A549 (cell line): Measurements from ENCODE around the gene BMAL1. TPM values are rescaled to one million over a fixed set of nuclear protein-coding genes. Genes with fewer than 3 reads are reported as not detected.

ENCODE experiments used
- ATAC-seq, 2 experiments: fragments of 200-7000 bp in 1 of 2; fragments of >200 bp in 1 of 2; cut with Nextera tagmentation in 1 of 2; cut with Tn5 transposase in 1 of 2; 3 replicates each; pipeline versions ENCODE4 v1.8.0 to v1.9.1; 2018 to 2020; ENCODE audit warnings: mild to moderate bottlenecking in 1 of 2, moderate library complexity in 1 of 2
- CTCF ChIA-PET: fragments of 300-600 bp; sonication (Branson Sonifier 250); formaldehyde crosslinking; extraction: SDS; loops from one replicate; lab custom pipeline; 2021; ENCODE audit warnings: antibody characterized with exemption, inconsistent platforms; lab: Yijun Ruan, JAX
- POLR2A ChIA-PET: fragments of 350-600 bp; formaldehyde crosslinking; extraction: SDS; loops from one replicate; lab custom pipeline; 2021; ENCODE audit warnings: antibody characterized with exemption, inconsistent platforms; lab: Yijun Ruan, JAX
- DNase-seq, 2 experiments: peaks; one replicate each; pipeline versions ENCODE4 v3.0.0 to v3.0.0-alpha.2; 2011 to 2016; ENCODE audit warnings: low read depth in 1 of 2, low spot score in 1 of 2
- FAIRE-seq: peaks from 2 replicates; lab custom pipeline; 2011; peaks lifted over from hg19 to GRCh38; lab: Jason Lieb, UNC
- H3K27ac ChIP-seq, 2 experiments: fragments of >200 bp; sonication (Bioruptor Twin); formaldehyde crosslinking; 3 replicates each; pipeline ENCODE4 v1.5.1; 2016 to 2017
- H3K4me1 ChIP-seq: fragments of >200 bp; sonication (Bioruptor Twin); formaldehyde crosslinking; 3 replicates; pipeline ENCODE4 v1.6.1; 2016
- H3K4me2 ChIP-seq: fragments of >200 bp; sonication (Bioruptor Twin); formaldehyde crosslinking; 3 replicates; pipeline ENCODE4 v1.6.1; 2016
- H3K4me3 ChIP-seq: fragments of >200 bp; sonication (Bioruptor Twin); formaldehyde crosslinking; 3 replicates; pipeline ENCODE4 v1.5.1; 2016
- H3K9me3 ChIP-seq: fragments of >200 bp; sonication (Bioruptor Twin); formaldehyde crosslinking; 3 replicates; pipeline ENCODE4 v1.6.1; 2016
- CBX2 ChIP-seq: fragments of 200-600 bp; sonication (generic); IDR thresholded peaks from 2 replicates; pipeline ENCODE4 v1.6.1; 2016; ENCODE audit warnings: low read depth, mild to moderate bottlenecking, borderline replicate concordance
- CBX8 ChIP-seq: fragments of 200-600 bp; sonication (generic); IDR thresholded peaks from 2 replicates; pipeline ENCODE4 v1.6.1; 2016
- CHD2 ChIP-seq: fragments of 150-350 bp; IDR thresholded peaks from 2 replicates; pipeline ENCODE4 v1.6.1; 2014; ENCODE audit warnings: low read length; ENCODE audit not compliant: partially characterized antibody
- HOXB5 ChIP-seq: fragments of 250-450 bp; sonication (Bioruptor Pico); IDR thresholded peaks from 2 replicates; pipeline ENCODE4 v1.5.0; 2020; ENCODE audit warnings: mild to moderate bottlenecking, moderate library complexity
- JUNB ChIP-seq: fragments of >200 bp; sonication (Bioruptor Twin); formaldehyde crosslinking; IDR thresholded peaks from 2 replicates; pipeline ENCODE4 v1.6.1; 2016
- NR3C1 ChIP-seq: fragments of >200 bp; sonication (Bioruptor Twin); formaldehyde crosslinking; IDR thresholded peaks from 3 replicates; pipeline ENCODE4 v1.6.1; 2017
- RAD21 ChIP-seq, 2 experiments: fragments of >200 bp in 1 of 2; sonication (Bioruptor Twin) in 1 of 2; formaldehyde crosslinking in 1 of 2; IDR thresholded peaks in 1 of 2; conservative IDR thresholded peaks in 1 of 2; 2 replicates in 1 of 2; 3 replicates in 1 of 2; pipeline ENCODE4 v1.6.1; 2012 to 2018; ENCODE audit warnings: inconsistent platforms in 1 of 2
- RNF2 ChIP-seq: fragments of 200-600 bp; sonication (generic); IDR thresholded peaks from 2 replicates; pipeline ENCODE4 v1.6.1; 2016; ENCODE audit warnings: low read depth, mild to moderate bottlenecking, antibody characterized with exemption, moderate library complexity, borderline replicate concordance
- SMC3 ChIP-seq: fragments of >200 bp; sonication (Bioruptor Twin); formaldehyde crosslinking; IDR thresholded peaks from 3 replicates; pipeline ENCODE4 v1.6.1; 2018; ENCODE audit warnings: inconsistent platforms
- ZNF302 ChIP-seq: fragments of 250-450 bp; sonication (Bioruptor Pico); IDR thresholded peaks from 2 replicates; pipeline ENCODE4 v1.9.0; 2021; ENCODE audit warnings: inconsistent platforms, mild to moderate bottlenecking, moderate library complexity
- ZSCAN20 ChIP-seq: fragments of 250-450 bp; sonication (Bioruptor Pico); IDR thresholded peaks from 2 replicates; pipeline ENCODE4 v1.8.0; 2022; ENCODE audit warnings: mild to moderate bottlenecking, moderate library complexity
- WGBS: methylation state at CpG from one replicate; pipeline ENCODE4 v1.1.6; 2017; ENCODE audit errors: missing lambda C conversion rate; 5-methylcytosine and 5-hydroxymethylcytosine counted together
- polyA plus RNA-seq, 4 experiments: library from polyadenylated mRNA; depleted of rRNA in 3 of 4; stranded (reverse); fragments of >200 nt; fragmentation: RNase III in 1 of 4; extraction: RNeasy Plus Mini Kit Qiagen cat#74134 plus additional on column Dnase treatment in 1 of 4; gene quantifications; 2 replicates in 3 of 4; 3 replicates in 1 of 4; pipeline ENCODE4 v1.2.3, GENCODE V29; 2011 to 2017
- TF ChIP-seq, protein P1 (sequence below): fragments of 250-450 bp; sonication (Bioruptor Pico); IDR thresholded peaks from 2 replicates; pipeline ENCODE4 v1.5.0; 2021; ENCODE audit warnings: mild to moderate bottlenecking, moderate library complexity, borderline replicate concordance
- TF ChIP-seq, protein P2 (sequence below): IDR thresholded peaks from 2 replicates; pipeline ENCODE4 v1.6.1; 2012
- TF ChIP-seq, protein P3 (sequence below): fragments of >200 bp; sonication (Bioruptor Twin); formaldehyde crosslinking; IDR thresholded peaks from 3 replicates; pipeline ENCODE4 v1.5.1; 2016

The BMAL1 gene
- polyA plus RNA-seq, 2 of the 4 experiments (the other 2 are of a cell fraction): 28.6 to 29.2 TPM

DNA sequence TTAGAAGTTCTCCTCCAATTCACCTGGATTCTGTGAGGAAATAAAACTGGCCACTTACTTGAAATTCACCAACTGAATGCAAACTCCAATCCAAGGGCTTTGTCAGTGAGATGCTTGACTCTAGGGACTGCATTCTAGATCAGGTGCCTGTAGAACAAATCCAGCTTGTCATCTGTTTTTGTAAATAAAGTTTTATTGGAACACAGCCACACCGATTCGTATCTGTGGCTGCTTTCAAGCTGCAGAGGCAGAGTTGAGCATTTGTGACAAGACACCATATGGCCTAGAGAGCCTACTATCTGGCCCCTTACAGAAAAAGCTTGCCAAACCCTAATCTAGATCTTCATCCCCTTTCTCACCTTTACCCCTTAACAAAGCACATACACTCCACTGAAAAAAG, 103.1 kb downstream of the BMAL1 start:
- Histone ChIP-seq H3K9me3 (no peaks in the 10 kb centered on the region), H3K4me2 (no peak overlapping the region), H3K4me3 (no peak overlapping the region), H3K4me1 (no peaks in the 10 kb centered on the region), H3K27ac (no peak overlapping the region)
- DNase-seq (no peak), FAIRE-seq (no peak), ATAC-seq (no peak)
- ChIA-PET CTCF (interaction anchor here (1.3 to 10.7 kb wide), 5 partner anchors 8 to 197 kb away, joined by 3 to 123 read pairs (median 8); no protein-coding TSS in a partner anchor), POLR2A (no interaction called here)
- WGBS: 95% methylated on average over 2 of the region's 2 CpGs
- no peak for TF ChIP-seq HOXB5 (CRISPR knock-in tag)
- no peak for TF ChIP-seq RAD21 (conservative IDR thresholded peaks at IDR 0.05 in 1 of 2, IDR thresholded peaks at IDR 0.05 in 1 of 2)
- TF ChIP-seq, protein P1, sequence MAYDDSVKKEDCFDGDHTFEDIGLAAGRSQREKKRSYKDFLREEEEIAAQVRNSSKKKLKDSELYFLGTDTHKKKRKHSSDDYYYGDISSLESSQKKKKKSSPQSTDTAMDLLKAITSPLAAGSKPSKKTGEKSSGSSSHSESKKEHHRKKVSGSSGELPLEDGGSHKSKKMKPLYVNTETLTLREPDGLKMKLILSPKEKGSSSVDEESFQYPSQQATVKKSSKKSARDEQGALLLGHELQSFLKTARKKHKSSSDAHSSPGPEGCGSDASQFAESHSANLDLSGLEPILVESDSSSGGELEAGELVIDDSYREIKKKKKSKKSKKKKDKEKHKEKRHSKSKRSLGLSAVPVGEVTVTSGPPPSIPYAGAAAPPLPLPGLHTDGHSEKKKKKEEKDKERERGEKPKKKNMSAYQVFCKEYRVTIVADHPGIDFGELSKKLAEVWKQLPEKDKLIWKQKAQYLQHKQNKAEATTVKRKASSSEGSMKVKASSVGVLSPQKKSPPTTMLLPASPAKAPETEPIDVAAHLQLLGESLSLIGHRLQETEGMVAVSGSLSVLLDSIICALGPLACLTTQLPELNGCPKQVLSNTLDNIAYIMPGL: no peak

DNA sequence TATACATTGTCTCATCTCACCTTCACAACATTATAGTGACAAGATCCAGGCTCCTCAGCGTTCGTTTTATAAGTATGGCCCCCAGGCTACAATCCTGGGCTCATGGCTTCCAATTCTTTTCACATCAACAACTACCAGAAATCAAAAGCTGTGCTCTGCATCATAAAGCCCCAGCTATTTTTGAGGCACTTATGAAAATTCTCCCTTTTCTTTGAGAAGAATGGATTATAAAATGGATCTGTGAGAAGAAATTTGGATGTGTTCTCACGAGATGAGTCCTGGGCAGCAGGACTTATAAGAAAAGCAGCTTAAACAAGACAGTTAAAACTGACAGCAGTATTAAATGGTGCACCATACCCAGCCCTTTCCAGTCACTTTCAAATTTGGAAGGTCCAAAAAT, 105.2 kb downstream of the BMAL1 start:
- Histone ChIP-seq H3K4me1 (no peaks in the 10 kb centered on the region), H3K9me3 (no peaks in the 10 kb centered on the region), H3K4me2 (no peak overlapping the region), H3K27ac (no peak overlapping the region), H3K4me3 (no peak overlapping the region)
- ChIA-PET CTCF (interaction anchor here (0.7 to 10.7 kb wide), 12 partner anchors 8 to 419 kb away, joined by 3 to 123 read pairs (median 4); no protein-coding TSS in a partner anchor), POLR2A (no interaction called here)
- no peak for FAIRE-seq
- TF ChIP-seq NR3C1 (no peak), ZSCAN20 (no peak), CHD2 (no peak), CBX2 (no peak), RNF2 (no peak), ZNF302 (CRISPR knock-in tag) (no peak)
- TF ChIP-seq, protein P2, sequence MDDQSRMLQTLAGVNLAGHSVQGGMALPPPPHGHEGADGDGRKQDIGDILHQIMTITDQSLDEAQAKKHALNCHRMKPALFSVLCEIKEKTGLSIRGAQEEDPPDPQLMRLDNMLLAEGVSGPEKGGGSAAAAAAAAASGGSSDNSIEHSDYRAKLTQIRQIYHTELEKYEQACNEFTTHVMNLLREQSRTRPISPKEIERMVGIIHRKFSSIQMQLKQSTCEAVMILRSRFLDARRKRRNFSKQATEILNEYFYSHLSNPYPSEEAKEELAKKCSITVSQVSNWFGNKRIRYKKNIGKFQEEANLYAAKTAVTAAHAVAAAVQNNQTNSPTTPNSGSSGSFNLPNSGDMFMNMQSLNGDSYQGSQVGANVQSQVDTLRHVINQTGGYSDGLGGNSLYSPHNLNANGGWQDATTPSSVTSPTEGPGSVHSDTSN: no peak
- DNase-seq: no peak
- no peak for ATAC-seq
- 96% methylated on average over 3 of the region's 3 CpGs for WGBS

DNA sequence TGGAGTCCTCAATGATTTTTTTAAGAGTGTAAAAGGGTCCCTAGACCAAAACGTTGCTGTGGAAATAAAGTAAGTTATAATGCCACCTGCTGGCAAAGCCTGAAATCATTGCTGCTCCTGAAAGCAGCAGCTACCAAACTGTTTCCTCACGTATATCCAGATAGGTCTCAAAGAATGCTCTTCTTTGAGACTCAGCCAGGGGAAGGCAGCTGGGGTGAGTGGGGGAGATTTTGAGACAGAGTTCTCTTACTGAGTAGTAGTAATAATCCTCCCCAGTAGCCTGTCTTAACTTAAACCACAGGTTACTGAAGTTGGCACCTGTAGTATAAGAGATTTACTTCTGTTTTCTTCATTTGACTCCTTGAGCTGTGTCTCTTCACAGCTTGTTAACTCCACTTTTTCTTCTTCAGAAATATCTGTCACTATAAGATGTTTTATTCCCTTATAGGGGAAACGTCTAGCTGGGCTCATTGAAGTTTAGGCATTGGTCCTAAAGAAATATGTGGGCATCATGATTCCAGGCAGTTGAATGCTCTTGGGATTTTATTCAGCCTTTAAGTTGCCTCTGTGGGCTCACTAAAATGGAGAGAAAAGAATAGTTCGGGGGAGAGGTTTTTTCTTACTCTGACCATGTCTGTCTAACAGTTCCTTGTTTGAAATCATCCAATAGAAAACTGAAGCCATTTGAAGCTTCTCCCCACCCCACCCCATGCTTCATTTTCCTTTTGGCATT, 107.5 kb downstream of the BMAL1 start:
- DNase-seq (peak; percentile 46 to 52), FAIRE-seq (peak; percentile 79), ATAC-seq (peak; percentile 68 to 82; a peak in 5 of 6 replicates)
- Histone ChIP-seq H3K9me3 (no peaks in the 10 kb centered on the region), H3K4me1 (no peaks in the 10 kb centered on the region), H3K4me3 (no peak overlapping the region), H3K27ac (no peak overlapping the region), H3K4me2 (no peak overlapping the region)
- peak; percentile 72 for TF ChIP-seq SMC3
- TF ChIP-seq CBX8: no peak
- TF ChIP-seq, protein P3, sequence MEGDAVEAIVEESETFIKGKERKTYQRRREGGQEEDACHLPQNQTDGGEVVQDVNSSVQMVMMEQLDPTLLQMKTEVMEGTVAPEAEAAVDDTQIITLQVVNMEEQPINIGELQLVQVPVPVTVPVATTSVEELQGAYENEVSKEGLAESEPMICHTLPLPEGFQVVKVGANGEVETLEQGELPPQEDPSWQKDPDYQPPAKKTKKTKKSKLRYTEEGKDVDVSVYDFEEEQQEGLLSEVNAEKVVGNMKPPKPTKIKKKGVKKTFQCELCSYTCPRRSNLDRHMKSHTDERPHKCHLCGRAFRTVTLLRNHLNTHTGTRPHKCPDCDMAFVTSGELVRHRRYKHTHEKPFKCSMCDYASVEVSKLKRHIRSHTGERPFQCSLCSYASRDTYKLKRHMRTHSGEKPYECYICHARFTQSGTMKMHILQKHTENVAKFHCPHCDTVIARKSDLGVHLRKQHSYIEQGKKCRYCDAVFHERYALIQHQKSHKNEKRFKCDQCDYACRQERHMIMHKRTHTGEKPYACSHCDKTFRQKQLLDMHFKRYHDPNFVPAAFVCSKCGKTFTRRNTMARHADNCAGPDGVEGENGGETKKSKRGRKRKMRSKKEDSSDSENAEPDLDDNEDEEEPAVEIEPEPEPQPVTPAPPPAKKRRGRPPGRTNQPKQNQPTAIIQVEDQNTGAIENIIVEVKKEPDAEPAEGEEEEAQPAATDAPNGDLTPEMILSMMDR: peak; percentile 82
- no peak for TF ChIP-seq JUNB
- peak; percentile 67 to 69 for TF ChIP-seq RAD21 (conservative IDR thresholded peaks at IDR 0.05 in 1 of 2, IDR thresholded peaks at IDR 0.05 in 1 of 2)
- CTCF ChIA-PET: interaction anchor here (0.6 to 10.7 kb wide), 36 partner anchors 8 to 1096 kb away, joined by 3 to 123 read pairs (median 4); no protein-coding TSS in a partner anchor
- 15% methylated on average over 4 of the region's 4 CpGs for whole genome bisulfite sequencing
- POLR2A ChIA-PET: no interaction called here
